GM18526 (cell line): ENCODE results near the gene KIAA0232.

Source experiments
- POLR2A ChIP-seq: IDR thresholded peaks from 3 replicates; pipeline ENCODE4 v1.6.1; 2011; ENCODE audit not compliant: insufficient read length; ENCODE audit errors: extremely low read depth

Gene KIAA0232

DNA sequence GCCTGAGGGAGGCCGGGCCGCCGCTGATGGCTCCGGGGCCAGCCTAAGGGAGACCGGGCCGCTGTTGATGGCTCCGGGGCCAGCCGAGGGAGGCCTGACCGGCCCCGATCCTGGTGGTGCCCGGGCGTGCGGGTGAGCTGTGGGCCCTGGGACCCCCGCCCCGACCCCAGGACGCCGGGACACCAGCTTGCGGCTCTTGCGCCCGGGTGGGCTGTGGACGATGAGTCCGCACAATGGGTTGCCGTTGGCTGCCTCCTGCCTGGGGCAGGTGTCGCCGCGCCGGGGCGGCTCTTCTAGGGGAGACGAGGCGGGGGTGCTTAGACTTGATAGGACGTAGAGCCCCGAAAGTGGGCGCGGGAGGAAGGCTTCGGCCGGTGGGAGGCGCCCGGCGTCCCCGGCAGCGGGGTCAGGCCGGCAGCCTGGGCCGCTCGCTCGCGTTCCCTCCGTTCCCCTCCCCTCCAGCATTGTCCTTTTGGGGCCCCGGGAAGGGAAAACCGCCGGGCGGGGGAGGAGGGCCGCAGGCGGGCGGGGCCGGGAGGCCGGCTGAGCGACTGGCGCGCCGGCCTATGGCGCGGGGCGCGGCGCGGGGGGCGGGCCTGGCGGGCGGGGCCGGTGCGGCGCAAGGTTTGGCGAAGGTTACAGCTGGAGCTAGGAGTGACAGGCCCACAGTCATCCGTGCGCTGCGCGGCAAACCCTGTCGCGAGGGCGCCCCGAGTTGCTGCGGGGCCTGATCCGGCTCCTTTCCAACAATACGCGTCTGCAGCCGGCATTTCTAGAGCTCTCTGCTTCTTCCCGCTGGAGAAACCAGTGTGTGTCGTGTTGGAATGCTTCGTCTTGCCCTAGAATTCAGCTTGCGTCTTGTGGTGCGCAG, 819 bp downstream of the KIAA0232 start:
- peak; percentile 24 for TF ChIP-seq POLR2A

DNA sequence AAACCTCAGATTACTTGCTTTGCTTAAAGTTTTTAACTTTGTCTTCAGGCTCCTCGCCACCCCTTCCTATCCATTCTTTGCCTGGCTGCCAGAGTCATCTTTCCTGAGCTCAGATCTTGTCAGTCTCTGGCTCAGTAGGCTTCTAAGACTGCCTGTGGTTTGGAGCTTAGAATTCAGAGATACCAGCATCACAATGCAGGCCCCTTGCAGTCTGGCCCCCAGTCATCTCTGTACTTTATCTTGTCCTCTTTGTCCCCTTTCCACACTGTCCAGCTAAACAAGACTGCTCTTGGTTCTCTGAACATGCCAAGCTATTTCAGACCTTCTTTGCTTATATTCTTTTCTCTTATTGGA, 3.0 kb downstream of the KIAA0232 start:
- TF ChIP-seq POLR2A: no peak

DNA sequence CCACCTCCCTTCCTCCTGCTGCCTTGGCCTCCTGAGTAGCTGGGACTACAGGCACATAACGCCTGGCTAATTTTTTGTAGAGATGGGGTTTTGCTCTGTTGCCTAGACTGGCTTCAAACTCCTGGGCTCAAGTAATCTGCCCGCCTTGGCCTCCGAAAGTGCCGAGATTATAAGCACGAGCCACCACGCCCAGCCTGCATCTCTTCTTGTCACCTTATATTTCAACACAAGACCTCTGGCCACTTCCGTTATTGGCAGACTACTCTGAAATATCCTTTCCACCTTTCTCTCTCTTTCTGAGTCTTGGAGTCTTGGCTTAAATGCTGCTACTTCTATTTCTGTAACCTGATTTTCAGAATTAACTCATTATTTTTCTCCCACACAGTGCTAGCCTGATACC, 5.6 kb downstream of the KIAA0232 start:
- TF ChIP-seq POLR2A: no peak

DNA sequence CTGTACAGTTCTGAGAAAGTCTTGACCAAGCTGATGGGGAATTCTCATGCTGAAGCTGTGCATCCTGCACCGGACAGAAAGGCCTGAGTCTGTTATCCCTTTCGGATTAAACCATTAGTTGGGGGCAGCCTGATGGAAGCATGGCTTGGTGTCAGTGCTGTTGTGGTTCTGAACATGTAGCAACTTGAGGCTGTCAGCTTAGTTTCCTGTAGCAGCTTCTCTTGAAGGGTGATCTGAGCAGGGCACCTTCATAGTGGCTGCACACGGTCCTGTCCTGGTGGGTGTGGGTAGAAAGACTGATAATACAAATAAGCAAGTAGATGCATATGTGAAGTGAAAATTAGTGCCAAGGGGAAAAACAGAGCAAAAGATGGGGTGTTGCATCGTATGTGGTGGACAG, 11.7 kb downstream of the KIAA0232 start:
- TF ChIP-seq POLR2A: no peak

DNA sequence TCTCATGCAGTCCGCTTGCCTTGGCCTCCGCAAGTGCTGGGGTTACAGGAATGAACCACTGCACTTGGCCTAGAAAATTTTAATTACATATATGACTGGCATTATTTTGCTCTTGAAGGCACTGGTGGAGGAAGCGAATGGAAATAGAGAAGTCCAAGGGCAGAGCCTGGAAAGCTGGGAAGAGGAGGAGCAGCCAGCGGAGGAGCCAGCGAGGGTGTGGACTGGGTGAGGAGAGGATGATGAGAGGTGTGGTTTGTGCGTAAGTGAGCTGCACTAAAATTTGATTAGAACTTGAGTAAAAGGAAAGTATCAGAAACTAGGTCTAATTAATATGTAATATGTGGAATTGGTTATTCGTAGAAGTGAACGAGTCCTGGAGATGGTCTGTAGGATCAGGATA, 13.3 kb downstream of the KIAA0232 start:
- TF ChIP-seq POLR2A: no peak

DNA sequence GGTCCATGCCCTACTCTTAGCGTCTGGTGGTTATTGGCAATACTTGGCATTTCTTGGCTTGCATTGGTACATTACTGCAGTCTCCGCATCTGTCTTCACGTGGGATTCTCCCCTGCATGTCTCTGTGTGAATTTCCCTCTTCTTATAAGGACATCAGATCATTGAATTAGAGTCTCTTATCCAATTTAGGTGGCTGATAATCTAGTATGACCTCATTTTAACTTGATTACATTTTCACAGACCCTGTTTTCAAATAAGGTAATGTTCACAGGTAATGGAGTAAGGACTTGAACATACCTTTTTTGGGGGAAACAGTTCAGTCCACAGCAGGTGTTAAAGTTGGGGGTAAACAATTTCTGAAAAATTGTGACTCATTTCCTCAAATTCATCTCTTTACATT, 16.6 kb downstream of the KIAA0232 start:
- no peak for TF ChIP-seq POLR2A

DNA sequence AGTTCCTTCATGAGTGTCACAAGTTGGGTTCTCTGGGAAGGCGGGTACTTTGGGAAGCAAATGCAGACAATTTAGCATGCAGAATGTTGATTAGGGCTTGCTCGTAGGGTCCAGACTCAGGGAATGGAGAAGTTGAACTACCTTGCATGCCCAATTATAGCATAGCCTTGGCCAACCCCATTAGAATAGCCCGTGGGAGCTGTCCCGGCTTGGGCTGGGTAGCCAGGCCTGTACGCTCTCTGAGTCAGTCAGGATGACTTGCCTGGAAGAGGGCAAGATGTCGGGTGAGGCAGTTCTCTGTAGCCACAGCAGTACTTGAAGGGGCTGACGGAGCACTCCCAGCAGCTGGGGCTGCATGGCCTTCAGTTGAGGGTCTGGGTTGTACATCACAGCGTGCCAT, 19.5 kb downstream of the KIAA0232 start:
- no peak for TF ChIP-seq POLR2A

DNA sequence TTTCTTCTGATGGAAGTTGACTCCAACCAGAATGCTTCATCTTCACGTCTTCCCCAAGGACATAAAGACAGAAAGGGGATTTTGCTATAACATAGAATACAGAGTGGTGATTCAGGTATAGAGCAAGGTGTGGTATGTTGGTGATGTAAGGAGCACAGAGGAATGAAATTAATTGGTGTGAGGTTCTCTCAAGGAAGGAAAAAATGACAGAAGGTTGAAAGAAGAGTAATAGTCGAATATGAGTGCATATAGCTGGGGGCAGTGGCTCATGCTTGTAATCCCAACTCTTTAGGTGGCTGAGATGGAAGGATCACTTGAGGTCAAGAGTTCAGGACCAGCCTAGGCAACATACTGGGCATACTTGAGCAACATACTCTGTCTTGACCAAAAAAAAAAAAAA, 20.1 kb downstream of the KIAA0232 start:
- TF ChIP-seq POLR2A: no peak

DNA sequence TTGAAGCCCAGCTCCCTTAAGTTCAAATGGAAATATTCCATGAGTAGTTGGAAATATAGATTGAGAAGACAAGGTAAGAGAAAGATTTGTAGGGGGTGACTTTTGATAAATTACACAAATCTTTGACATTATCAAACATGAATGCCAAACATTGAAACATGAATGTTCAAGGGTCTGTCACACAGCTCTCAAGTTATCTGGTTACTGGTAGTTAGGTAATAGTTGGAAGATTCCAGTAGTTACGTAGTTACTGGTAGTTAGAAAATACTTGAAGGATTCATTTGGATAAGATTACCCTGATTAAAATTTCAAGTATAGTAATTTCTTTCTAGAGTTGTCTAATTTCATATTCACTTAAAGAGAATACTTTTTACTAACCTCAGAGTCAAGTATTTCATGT, 20.7 kb downstream of the KIAA0232 start:
- no peak for TF ChIP-seq POLR2A

DNA sequence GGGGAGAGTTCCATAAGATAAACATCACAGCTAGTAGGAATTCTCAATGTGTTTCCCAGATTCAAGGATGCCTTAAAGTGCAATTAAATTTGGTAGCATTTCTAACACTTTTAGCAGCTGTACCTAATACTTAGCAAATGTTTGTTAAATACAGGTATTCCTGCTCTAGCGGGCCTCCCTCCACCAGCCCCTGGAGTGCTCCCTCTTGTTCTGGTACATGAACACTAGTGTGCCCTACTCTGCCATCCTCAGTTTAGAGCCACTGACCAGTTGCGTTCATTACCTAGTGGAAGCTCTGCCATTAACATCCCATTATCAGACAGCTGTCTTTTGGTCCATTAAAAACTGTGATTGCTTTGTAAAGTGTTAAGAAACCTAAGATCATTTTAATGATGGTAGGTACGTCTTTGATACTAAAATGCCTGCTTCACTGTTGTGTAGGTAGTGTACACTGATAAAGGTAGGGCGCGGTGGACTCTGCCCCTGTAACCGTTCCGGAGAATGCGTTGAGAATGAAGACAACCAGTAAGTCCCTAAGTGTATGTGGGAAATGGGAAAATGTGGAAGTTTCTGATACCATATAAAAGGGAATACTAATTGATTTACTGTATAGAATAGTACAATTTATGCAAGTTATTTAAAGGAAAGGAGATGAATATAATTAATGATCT, 21.7 kb downstream of the KIAA0232 start:
- no peak for TF ChIP-seq POLR2A

DNA sequence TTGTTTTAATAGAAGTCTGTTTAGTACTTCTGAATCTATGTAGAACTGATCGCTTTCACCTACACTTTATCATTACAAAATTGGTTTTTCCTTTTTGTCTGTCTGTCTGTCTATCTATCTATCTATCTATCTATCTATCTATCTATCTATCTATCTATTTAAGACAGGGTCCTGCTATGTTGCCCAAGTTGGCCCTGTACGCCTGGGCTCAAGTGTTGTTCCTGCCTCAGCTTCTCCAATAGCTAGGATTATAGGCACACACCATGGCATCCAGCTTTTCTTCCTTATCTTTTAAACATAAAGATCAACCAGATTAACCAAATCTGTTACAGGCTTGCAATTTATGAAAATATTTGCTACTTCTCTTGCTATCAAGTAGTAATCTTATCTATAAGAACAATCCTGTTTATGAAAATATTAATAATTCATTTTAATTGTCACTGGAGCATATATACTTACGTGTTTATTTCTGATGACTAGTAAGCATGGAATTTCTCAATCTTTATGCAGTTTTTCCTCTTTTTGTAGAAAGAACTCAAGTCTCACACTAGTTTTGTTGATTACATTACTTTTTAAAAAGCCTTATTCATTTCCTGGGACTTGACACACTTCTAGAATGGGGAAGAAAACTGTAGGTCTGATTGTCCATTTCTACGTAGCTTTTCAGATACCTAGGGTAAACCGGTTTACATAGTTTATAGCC, 24.5 kb downstream of the KIAA0232 start:
- no peak for TF ChIP-seq POLR2A

DNA sequence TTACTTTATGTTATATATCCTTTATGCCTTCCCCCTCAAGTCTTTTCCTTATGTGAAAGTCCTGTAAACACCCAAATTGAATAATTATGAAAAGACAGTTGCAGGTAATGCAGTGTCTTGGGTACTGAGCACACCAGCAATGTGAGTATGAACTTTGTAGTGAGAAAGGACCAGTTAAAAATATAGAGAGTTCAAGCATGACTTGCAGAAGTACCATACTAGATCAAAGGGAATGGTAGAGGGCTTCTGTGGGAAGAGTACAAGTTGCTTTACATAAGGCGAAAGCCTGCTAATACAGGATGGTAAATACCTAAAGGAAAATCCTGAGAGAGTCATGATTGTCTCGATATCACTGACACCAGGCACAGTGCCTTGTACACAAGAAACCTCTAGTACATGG, 25.7 kb downstream of the KIAA0232 start:
- TF ChIP-seq POLR2A: no peak

DNA sequence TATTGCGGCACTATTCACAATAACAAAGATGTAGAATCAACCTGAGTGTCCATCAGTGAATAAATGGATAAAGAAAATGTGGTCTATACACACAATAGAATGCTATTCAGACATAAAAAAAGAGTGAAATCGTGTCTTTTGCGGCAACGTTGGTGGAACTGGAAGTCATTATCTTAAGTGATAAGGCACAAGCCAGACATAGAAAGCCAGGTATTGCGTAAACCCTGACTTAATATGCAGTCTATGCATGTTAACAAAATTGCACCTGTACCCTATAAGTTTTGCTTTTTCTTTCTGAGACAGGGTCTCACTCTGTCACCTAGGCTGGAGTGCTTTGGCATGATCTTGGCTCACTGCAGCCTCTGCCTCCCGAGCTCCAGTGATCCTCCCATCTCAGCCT, 28.6 kb downstream of the KIAA0232 start:
- no peak for TF ChIP-seq POLR2A

DNA sequence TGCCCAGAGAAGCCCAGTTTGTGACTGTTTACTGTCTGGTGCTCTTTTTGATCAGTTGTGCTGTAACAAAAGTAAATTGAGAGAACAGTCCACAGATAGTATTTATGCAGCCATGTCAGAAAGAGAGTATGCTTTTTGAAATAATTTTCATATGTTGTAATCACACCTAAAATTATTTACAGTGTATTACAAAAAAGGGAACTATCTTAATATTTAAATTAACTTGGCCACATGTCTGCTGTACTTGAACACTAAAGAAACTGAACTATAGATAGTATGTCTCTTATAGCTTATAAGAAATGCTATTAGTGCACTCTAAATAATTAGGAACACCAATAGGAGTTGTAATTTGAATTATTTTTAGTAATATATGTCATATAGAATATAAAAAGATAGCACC, 30.2 kb downstream of the KIAA0232 start:
- TF ChIP-seq POLR2A: no peak

DNA sequence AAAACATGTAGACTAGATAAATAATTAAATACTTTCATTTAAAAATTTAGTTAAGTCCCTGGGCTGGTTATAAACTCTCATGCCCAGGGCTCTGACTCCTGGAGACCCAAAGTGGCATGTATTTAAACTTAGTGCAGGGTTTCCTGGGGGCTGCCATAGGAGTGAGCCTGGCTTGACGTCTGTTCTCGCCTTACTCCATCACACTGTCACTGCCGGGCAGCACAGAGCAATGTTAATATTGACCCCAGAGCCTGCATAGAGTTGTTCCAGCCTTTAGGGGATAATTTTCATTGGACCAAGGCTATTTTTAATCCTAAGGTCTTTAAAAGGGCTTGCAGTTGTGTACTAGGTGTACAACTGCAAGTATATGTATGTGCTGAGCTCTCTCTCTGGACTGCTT, 31.2 kb downstream of the KIAA0232 start:
- TF ChIP-seq POLR2A: no peak
